HG03025 (cell line): ENCODE results near the gene MFSD2A.
"Not testable (repeated sequence)": the region's sequence is repeated elsewhere in the genome, so short reads cannot be mapped to it uniquely, and the experiment has no call there.

Experiments used
- ATAC-seq: cut with Tn5 transposase; IDR thresholded peaks from one replicate; pipeline ENCODE4 v1.9.1; 2021; ENCODE audit warnings: mild to moderate bottlenecking, moderate library complexity; ENCODE audit not compliant: unreplicated experiment, low FRiP score

Gene MFSD2A

DNA sequence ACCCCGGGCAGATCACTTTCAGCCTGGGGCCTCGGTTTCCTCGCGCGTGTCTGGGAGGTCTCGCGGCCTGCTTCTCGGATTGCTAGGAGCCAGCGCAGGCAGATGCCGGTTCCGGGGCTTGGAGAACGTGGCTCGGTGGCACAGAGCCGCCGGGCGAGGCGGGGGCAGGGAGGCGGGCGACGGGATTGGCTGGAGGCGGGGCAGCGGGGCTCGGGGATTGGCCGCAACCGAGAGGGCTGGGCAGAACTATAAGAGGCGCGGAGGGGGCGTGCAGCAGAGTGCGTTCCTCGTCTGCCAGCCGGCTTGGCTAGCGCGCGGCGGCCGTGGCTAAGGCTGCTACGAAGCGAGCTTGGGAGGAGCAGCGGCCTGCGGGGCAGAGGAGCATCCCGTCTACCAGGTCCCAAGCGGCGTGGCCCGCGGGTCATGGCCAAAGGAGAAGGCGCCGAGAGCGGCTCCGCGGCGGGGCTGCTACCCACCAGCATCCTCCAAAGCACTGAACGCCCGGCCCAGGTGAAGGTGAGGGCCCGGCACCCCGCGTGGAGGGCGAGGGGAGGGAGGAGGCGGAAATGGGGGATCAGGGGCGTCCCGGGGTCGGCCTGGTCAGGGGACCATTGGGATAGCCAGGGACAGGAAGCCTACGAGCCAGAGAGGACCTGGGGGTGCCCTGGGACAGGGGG is at the start of gene MFSD2A:
TSS of gene MFSD2A (plus strand) at position 276 of the 677 bp plus-strand sequence. CDS start at position 424, 148 bp downstream.
- peak; percentile 64 for ATAC-seq

DNA sequence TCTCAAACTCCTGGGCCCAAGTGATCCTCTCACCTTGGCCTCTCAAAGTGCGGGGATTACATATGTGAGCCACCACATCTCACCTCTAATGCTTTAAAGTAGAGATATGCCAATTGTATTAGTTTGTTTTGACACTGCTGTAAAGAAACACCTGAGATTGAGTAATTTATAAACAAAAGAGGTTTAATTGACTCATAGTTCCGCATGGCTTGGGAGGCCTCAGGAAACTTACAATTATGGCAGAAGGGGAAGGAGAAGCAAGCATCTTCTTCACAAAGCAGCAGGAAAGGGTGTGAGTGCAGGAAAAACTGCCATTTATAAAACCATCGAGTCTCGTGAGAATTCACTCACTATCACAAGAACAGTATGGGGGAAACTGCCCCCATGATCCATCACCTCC is 49.8 kb upstream of the MFSD2A start:
- no peak for ATAC-seq

DNA sequence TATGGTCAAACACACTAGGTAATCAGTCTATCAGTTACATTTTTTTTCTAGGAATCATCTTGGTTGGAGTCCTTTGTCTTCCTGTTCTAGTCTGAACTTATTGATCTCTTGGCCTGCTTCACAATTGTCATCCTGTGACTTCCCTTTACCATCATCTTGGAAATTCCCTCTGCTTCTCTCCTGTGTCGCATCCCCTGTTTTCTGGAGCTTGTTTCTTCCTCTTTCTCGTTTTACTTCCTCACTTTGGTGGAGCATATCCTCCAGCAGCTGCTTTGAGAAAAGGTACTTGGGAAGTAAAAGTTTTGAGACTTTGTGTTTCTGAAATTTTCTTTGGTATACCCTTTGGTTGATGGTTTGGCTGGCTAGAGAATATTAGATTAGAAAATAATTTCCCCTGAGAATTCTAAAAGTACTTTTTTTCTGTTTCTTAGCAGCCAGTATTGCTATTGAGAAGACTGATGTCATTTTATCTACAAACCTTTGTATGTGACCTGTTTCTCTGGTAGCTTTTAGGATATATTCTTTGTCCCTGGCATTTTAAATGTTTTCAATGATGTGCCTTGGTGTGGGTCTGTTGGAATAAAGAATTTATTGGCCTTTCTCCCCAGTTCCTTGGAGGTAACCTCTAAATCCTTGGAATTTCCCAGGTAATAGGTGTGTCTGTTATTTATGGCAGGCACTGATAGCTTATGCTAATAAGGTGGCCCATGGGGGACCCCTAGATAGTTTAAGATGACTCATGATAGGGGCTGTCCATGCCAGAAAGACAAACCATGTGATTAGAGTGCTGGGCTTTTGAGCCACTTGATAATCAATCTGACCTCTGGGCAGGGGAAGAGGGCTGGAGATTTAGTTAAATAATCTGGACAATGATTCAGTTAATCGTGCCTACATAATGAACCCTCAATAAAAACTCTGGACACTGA is 47.2 kb upstream of the MFSD2A start:
- no peak for ATAC-seq

DNA sequence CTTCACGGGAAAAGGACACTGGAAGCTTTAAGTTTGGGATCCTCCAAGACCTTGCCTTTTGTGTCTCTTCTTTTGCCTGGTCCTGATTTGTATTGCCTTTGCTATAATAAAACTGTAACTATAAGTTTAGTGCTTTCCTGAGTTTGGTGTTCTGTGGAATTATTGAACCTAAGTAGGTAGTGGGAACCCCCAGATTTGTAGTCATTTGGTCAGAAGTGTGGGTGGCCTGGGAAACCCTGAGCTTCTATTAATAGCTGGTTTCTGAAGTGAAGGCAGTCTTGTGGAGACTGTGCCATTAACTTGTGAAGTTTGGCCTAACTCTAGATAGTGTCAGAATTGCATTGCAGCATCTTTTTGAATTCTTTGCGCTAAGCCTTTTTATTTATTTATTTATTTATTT is 46.4 kb upstream of the MFSD2A start:
- no peak for ATAC-seq

DNA sequence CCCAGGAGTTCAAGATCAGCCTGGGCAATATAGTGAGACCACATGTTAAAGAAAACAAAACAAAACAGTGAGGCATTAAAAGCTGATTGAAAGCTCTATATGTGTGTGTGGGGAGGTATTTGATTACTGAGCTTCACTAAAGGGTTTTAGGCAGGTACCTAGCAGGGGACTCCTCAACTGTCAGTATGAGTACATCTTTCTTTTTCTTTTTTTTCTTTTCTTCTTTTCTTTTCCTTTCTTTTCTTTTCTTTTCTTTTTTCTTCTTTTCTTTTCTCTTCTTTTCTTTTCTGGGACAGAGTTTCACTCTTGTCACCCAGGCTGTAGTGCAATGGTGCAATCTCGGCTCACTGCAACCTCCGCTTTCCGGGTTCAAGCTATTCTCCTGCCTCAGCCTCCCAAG is 44.7 kb upstream of the MFSD2A start:
- no peak for ATAC-seq

DNA sequence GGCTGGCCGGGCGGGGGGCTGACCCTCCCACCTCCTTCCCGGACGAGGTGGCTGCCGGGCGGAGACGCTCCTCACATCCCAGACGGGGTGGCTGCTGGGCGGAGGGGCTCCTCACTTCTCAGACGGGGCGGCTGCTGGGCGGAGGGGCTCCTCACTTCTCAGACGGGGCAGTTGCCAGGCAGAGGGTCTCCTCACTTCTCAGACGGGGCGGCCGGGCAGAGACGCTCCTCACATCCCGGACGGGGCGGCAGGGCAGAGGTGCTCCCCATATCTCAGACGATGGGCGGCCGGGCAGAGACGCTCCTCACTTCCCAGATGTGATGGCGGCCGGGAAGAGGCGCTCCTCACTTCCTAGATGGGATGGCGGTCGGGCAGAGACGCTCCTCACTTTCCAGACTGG is 41.8 kb upstream of the MFSD2A start:
- not testable (repeated sequence) for ATAC-seq

DNA sequence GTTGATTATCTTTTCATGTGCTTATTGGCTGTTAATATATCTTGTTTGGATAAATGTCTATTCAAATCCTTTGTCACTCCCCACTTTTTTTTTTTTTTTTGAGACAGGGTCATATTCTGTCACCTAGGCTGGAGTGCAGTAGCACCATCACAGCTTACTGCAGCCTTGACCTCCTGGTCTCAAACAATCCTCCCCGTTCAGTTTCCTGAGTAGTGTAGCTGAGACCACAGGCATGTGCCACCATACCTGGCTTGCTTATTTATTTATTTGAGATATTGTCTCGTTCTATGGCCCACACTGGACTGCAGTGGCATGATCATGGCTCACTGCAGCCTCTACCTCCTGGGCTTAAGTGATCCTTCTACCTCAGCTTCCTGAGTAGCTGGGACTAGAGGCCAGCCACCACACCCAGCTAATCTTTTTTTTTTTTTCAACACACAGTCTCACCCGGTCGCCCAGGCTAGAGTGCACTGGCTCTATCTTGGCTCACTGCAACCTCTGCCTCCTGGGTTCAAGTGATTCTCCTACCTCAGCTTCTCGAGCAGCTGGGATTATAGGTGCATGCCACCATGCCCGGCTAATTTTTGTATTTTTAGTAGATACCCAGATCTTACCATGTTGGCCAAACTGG is 39.3 kb upstream of the MFSD2A start:
- ATAC-seq: no peak

DNA sequence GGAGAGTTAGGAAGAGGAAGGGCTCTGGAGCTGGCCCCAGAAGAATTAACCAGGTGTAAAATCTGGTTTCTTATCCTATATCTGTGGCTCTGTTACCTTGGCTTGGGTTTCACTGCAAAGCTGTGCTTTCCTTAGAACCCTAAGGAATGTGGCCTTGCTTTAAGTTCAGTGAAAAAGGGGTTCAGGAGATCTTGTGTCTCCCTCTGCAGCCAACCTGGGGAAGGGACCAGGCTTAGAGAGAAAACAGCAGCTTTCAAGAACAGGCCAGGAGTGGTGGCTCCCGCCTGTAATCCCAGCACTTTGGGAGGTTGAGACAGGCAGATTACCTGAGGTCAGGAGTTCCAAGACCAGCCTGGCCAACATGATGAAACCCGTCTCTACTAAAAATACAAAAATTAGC is 37.1 kb upstream of the MFSD2A start:
- no peak for ATAC-seq

DNA sequence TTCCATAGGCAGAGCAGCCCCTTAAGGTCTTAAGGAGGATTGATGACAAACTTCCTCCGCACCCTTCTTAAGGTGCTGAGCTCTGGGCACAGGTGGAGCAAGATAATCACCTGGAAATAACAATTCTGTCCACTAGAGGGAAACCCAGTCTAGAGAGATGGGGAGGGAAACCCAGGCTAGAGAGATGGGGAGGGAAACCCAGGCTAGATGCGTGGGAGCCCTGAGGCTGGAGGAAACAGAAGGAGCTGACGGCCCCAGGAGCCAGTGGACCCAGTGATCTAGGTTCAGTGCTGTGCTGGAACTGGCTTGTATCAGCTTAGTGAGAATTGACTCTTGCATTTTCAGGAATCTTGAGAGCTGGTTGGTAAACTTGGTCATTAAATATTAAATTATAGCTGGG is 35.4 kb upstream of the MFSD2A start:
- ATAC-seq: no peak

DNA sequence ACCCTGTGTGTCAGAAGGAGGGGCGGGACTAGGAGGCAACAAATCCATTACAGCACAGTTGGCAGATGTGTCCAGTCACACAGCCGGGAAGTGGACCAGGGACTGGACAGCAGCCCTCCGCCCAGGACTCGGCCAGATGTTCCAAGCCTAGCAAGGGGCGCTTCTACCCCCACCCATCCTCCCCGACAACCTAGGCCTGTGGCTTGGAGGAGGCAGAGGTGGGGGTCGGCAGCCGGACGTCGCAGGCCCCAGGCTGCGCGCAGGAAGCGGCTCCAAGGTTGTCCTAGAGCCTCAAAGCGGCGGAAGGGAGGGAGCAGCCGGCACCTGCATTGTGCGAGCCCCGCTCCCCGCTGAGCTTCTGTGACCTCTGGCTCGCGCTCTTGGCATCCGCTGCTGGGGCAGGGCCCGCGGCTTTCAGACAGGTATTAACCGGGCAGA is 32.7 kb upstream of the MFSD2A start:
- no peak for ATAC-seq

DNA sequence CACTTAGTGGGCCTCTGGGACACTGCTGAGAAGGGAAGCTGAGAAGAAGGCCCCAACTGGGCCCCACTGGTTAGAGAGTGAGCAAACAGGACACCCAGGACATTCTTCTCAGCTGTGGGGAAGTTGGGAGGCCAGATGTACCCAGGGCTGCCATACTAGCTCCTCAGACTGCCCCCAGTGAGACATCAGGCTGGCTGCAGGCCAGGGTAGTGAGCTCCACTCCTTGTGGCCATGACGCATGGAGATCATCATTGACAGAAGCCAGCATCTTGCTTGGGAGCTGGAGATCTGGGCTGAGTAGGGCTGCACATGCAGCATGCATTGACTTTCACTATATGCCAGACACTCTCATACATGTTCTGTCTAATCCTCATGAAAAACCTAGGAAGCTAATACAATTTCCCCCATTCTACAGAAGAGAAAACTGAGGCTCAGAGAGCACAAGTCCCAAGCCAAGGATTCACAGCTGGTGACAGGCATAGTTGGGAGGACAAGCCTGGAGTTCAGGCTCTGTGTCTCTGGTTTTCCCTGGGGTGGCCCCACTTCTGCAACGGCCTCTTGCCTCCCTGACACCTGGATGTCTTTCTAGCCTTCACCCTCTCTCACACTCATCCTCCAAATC is 29.1 kb upstream of the MFSD2A start:
- ATAC-seq: no peak

DNA sequence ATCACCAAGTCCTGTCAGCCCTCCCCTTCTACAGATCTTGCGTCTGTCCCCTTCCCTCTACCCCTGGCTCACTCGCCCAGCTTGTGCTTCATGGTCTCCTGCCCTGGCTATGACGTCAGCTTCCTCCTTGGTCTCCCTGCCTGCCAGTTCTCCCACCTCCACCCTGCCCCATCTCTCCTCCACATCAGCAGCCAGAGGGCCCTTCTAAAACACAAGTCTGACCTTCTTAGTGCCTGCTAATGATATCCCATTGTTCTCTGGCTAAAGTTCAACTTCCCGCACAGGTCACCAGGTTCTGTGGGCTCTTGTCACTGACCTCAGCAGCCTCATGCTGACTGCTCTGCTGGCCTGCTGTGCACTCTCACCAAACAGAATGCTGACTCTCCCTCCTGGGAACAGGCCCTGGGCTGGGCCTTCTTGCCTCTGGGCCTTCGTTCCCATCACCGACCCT is 28.6 kb upstream of the MFSD2A start:
- ATAC-seq: no peak

DNA sequence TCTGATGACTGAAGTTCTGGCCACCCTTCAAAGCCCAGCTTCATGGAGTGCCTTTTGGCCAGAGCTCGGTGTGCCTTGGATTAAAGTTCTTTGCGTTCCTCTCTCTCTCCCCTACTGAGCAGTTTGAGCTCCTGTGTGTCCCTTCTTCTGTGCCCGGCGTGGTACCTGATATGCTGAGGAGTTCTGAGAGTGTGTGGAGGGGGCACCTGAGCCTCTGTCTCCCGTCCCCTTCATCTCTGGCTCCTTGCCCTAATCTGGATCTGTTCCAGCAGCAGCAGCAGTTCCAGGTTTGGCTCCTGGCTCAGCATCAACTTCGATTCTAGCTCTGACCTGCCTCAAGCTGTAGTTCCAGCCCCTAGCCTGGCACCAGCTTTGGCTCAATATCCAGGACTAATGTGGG is 28.1 kb upstream of the MFSD2A start:
- no peak for ATAC-seq

DNA sequence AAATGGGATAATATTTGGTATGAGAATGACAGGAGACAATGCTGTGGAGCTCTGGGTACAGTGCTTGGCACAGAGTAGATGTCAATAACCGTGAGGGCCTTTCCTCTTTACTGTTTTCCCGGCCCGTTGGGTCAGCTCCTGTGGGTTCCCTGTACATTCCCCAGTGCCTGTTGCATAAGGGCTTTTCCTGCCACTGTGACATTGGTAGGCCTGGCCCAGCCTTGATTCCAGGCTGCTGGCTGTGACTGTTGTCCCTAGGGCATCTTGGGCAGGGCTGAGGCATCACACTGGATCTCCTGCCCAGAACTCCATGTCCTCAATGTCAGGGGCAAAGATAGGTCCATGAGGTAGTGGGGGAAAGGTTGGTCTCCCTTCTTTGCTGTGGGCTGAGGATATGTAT is 27.4 kb upstream of the MFSD2A start:
- ATAC-seq: no peak

DNA sequence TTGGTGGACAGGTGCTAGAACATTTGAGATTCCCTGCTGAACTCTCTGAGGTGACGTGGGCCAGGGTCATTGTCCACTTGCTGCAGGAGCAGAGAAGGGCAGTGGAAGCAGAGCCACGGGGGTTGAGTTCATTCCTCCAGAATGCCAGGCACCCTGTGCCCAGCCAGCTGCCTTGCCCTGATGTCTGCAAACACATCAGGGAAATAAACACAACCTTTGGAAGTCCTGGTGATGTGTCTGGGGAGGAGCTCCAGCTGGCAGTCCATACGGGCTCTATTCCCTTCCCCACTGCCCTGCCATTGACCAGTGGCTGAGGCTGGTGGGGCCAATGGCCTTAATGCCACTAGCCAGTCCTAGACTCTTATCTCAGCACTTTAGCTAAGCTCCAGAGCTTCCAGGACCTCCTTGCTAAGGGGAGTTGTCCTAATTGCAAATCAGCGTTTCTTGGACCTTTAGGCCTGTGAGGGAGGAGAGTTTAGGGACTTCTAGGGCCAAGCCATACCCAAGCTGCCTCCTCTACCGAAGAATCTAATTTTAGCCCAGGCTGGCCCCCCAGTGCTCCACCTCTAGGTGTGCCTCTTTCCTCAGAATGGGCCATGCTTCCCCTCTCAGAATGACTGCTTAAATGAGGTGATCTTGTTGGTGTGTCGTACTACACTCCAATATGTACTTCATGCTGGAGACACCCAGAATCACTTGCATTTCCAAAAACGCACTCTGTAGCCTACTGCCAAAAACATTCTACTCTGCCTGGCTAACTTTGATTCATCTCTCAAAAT is 25.9 kb upstream of the MFSD2A start:
- no peak for ATAC-seq

DNA sequence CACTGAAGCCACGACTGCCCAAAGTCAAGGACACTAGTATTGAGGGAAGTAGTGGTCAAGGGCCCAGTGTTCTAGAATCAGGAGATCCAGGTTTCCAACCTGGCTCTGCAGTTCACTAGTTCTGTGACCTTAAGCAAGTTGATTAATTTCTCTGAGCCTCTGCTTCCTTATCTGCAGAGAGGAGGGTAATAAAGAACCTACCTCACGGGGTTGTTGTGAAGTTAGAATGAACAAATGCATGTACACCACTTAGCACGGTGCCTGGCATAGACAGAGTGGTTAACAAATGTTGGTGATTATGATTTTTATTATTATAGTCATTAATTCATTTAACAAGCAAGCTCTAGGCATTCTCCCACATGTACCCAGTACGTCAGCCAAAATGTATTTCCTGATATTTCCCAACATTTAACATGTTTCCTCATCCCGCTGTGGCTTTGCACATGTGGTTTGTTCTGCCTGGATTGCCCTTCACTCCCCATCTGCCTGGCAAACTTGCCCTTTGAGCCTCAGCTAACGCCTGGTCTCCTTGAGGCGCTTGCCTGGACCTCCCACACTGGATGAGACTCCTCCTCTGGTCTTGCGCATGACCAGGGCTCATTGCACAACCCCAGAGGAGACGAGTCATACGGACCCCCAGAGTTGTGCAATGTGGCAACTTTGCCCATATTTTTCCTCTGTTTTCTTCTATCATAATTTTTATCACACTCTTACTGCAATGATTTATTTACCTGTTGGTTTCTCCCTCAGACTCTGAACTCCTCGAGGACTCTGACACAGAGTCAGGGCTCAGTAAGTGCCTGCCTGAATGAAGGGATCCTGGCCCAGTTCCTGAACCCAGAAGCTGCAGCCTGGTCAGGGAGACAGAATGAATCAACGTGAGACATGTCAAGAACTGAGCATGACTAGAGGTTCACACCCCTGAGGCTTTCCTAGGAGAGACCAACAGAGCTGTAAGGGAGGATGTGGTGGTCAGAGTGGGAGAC is 20.7 kb upstream of the MFSD2A start:
- no peak for ATAC-seq

DNA sequence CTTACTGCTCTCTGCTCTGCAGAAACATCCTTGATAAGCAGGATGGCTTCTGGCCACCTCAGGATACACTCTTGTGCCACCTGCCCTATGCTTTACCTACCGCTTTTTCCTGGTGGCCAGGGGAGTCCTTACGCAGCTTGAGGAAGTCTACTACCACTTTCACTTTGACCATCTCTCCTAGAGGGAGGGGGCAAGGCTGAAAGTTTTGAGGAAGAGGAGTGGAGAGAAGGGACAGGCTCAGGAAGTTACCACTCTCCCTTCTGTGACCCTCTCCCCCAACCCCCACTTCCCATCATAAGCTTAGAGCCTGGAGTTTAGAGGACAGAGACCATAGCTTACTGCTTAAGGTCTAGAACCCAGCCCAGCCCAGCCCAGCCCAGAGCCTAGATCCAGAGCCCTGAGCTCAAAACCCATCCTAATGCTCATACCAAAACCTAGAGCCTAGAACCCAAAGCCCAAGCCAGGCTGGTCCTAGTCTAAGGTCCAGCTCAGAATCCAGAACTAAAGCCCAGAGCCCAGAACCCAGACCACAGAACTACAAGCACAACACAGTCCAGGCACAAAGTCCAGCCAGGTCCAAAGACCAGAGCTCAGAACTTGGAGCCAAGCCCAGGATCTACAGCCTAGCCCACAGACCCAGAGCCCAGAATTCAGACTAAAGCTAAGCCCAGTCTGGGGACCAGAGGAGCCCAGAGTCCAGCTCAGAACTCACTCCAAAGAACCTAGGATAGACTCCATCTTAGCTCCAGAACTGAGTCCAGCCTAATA is 18.0 kb upstream of the MFSD2A start:
- no peak for ATAC-seq

DNA sequence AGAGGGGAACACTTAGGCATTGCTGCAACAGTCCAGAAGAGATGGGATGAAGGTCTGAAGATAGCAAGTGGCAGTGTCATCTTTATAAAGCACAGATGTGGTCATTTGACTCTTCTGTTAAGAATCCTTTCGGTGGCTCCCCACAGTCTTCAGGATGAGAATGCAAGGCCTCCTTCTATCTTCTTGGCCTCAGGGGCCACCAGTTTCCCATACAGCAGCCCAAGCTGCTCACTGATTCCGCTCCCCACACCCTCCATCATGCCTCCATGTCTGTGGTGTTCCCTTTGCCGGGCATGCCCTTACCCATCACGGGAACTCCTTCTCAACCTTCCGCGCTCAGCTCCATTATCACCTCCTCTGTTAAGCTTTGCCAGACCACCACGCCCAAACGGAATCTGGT is 16.1 kb upstream of the MFSD2A start:
- no peak for ATAC-seq
